Measurements from ENCODE around the gene CELSR1. TPM values are rescaled to one million over a fixed set of nuclear protein-coding genes. Genes with fewer than 3 reads are reported as not detected.

Gene CELSR1
- total and polyA plus RNA-seq, 7 donors, result 0.23 to 5.0 (median 0.82) TPM

DNA sequence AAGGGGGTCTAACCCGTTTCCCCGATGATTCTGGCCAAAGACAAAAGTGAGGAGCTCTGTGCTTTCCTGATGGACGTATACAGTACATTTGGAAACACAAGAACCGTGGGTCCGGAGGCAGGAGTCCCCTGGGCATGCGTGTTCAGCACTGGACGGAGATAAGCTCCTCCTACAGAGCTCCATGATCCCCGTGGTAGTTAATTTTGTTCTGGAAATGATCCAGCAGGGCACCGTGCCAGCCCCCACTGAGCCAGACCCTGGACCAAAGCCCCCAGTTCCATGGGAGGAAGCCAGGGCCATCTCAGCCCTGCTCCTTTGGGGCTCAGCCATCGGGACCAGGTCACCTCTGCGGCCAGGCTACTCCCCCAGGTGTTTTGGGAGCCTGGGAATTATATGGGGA is 118.6 kb downstream of the CELSR1 start:
- no peak for DNase-seq
- Histone ChIP-seq H3K36me3 (no peaks in the 10 kb centered on the region), H3K9me3 (no peaks in the 10 kb centered on the region), H3K4me1 (no peaks in the 10 kb centered on the region), H3K27ac (no peak overlapping the region), H3K27me3 (peaks cover 0 to 22% (median 0%) of the 10 kb centered on the region in 3 donors), H3K4me3 (no peak overlapping the region)
- TF ChIP-seq POLR2AphosphoS5 (IDR thresholded peaks at IDR 0.05) (no peak), POLR2A (IDR thresholded peaks at IDR 0.05) (no peak), EP300 (IDR thresholded peaks at IDR 0.05) (no peak)
- TF ChIP-seq, protein P1, sequence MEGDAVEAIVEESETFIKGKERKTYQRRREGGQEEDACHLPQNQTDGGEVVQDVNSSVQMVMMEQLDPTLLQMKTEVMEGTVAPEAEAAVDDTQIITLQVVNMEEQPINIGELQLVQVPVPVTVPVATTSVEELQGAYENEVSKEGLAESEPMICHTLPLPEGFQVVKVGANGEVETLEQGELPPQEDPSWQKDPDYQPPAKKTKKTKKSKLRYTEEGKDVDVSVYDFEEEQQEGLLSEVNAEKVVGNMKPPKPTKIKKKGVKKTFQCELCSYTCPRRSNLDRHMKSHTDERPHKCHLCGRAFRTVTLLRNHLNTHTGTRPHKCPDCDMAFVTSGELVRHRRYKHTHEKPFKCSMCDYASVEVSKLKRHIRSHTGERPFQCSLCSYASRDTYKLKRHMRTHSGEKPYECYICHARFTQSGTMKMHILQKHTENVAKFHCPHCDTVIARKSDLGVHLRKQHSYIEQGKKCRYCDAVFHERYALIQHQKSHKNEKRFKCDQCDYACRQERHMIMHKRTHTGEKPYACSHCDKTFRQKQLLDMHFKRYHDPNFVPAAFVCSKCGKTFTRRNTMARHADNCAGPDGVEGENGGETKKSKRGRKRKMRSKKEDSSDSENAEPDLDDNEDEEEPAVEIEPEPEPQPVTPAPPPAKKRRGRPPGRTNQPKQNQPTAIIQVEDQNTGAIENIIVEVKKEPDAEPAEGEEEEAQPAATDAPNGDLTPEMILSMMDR (IDR thresholded peaks at IDR 0.05), result no peak
- intact Hi-C loops (cut with DNase I), result no loop called here
- WGBS, 2 donors, result 74 to 77% methylated on average over 11 of the region's 11 CpGs

DNA sequence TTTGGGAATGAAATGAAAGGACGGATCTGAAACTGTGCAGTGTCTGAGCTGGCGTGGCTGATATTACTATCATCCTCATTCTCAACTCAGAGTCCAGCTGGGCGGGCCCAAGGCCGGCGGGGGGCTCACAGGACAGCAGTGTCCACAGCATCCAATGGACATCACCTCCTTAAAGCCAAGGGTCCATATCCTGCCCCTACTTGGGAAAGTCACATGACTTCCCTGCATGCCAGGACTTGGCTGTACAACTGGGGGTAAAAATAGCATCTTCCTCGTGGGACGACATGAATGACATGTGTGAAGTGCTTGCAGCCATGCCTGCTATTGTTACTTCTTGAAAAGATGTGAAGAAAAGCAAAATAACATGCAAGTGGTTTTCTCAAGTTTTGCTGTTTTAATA is 119.7 kb downstream of the CELSR1 start:
- Histone ChIP-seq H3K27ac (no peak overlapping the region), H3K27me3 (peaks cover 0 to 32% (median 0%) of the 10 kb centered on the region in 3 donors), H3K4me3 (no peak overlapping the region), H3K9me3 (no peaks in the 10 kb centered on the region), H3K36me3 (no peaks in the 10 kb centered on the region), H3K4me1 (no peaks in the 10 kb centered on the region)
- DNase-seq, result no peak
- intact Hi-C loops (cut with DNase I), result no loop called here
- TF ChIP-seq POLR2AphosphoS5 (IDR thresholded peaks at IDR 0.05), result no peak
- TF ChIP-seq, protein P1 (IDR thresholded peaks at IDR 0.05), result no peak
- TF ChIP-seq EP300 (IDR thresholded peaks at IDR 0.05), result no peak
- TF ChIP-seq POLR2A (IDR thresholded peaks at IDR 0.05), result no peak
- WGBS, 2 donors, result 76 to 80% methylated on average over 7 of the region's 7 CpGs

DNA sequence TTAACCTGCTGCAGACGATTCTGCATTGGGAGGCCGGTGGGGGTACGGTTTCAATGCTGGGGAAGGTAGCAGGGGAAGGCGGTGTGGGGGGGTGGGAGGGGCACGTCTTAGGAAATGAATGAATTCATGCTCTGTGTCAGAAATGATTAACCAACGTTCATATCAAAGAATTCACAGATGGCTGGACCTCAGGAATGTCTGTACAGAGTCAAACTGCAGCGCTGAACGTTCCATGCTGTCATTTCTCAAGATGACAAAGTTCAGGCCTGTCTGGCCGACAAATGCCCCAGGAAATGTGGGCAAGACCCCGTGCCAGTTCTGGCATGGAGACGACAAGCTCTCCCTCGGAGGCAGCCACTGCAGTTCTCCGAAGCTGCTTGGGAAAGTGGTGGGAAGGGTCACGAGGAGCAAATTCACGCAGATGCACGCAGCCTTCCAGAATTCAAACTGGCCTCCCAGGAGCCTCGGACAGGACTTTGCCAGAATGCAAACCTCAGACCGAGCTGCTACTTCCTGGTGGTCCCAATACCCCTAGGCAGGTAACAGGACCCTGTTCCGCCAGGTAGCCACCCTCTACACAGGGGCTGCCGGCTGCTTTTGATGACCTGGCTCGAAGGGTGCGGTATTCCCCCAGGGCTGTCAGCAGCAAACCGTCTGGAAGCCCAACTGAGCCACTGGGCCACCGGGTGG is 120.4 kb downstream of the CELSR1 start:
- 89% methylated on average over 24 of the region's 24 CpGs for WGBS, 2 donors
- Histone ChIP-seq H3K27me3 (peaks cover 0 to 39% (median 0%) of the 10 kb centered on the region in 3 donors), H3K9me3 (no peaks in the 10 kb centered on the region), H3K4me1 (no peaks in the 10 kb centered on the region), H3K27ac (no peak overlapping the region), H3K4me3 (no peak overlapping the region), H3K36me3 (no peaks in the 10 kb centered on the region)
- intact Hi-C loops (cut with DNase I), result no loop called here
- no peak for TF ChIP-seq POLR2AphosphoS5 (IDR thresholded peaks at IDR 0.05)
- no peak for TF ChIP-seq POLR2A (IDR thresholded peaks at IDR 0.05)
- no peak for TF ChIP-seq EP300 (IDR thresholded peaks at IDR 0.05)
- TF ChIP-seq, protein P1 (IDR thresholded peaks at IDR 0.05), result no peak
- no peak for DNase-seq

DNA sequence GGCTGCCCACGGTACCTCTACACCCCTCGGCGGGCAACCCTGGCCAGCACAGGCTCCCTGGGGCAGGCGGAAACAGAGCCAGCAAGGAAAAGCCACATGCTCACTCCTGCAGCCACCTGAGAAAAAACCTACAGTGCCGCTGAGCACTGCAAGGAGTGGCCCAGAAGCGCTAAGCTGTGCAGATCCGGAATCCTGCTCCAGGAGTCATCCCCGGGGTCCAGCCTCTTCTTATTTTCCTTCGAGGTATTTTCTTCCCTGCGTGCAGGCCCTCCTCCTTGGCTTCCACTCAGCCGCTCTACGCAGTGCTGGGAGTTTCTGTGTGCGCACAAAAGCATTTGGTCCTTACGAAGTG is 120.9 kb downstream of the CELSR1 start:
- no peaks in the 10 kb centered on the region for H3K4me1 ChIP-seq
- WGBS, 2 donors, result 88 to 91% methylated on average over 14 of the region's 14 CpGs
- no peak overlapping the region for H3K27ac ChIP-seq
- H3K4me3 ChIP-seq, result no peak overlapping the region
- H3K36me3 ChIP-seq, result no peaks in the 10 kb centered on the region
- H3K27me3 ChIP-seq, result peaks cover 0 to 39% (median 0%) of the 10 kb centered on the region in 3 donors
- TF ChIP-seq POLR2AphosphoS5 (IDR thresholded peaks at IDR 0.05) (no peak), POLR2A (IDR thresholded peaks at IDR 0.05) (no peak), EP300 (IDR thresholded peaks at IDR 0.05) (no peak)
- TF ChIP-seq, protein P1 (IDR thresholded peaks at IDR 0.05), result no peak
- no peak for DNase-seq
- H3K9me3 ChIP-seq, result no peaks in the 10 kb centered on the region
- intact Hi-C loops (cut with DNase I), result no loop called here

Measured in sigmoid colon (tissue), 7 donors.